HEK293 (cell line): ENCODE results near the gene HK2.

Experiments
- CTCF ChIA-PET: fragments of 350-600 bp; formaldehyde crosslinking; extraction: SDS; loops from one replicate; lab custom pipeline; 2021; ENCODE audit warnings: antibody characterized with exemption; lab: Yijun Ruan, JAX
- POLR2A ChIA-PET: fragments of 300-600 bp; formaldehyde crosslinking; extraction: SDS; loops from one replicate; lab custom pipeline; 2020; ENCODE audit warnings: antibody characterized with exemption, inconsistent platforms; lab: Yijun Ruan, JAX
- H3K27ac ChIP-seq: fragments of 200-500 bp; sonication (Bioruptor generic); 2 replicates; pipeline ENCODE4 v1.5.1; 2014; ENCODE audit warnings: low read depth, low read length, control low read depth, inconsistent platforms; ENCODE audit errors: extremely low read depth
- H3K36me3 ChIP-seq, 2 experiments: fragments of 200-500 bp in 1 of 2; sonication (Bioruptor generic) in 1 of 2; 1 replicate in 1 of 2; 2 replicates in 1 of 2; pipeline ENCODE4 v1.5.1; 2014 to 2017; ENCODE audit warnings: inconsistent platforms in 2 of 2, low read length in 2 of 2; ENCODE audit not compliant: control insufficient read depth in 2 of 2, insufficient read depth in 1 of 2
- H3K4me1 ChIP-seq: fragments of 200-500 bp; sonication (Bioruptor generic); 2 replicates; pipeline ENCODE4 v1.5.1; 2014; ENCODE audit warnings: mild to moderate bottlenecking, low read length, inconsistent platforms; ENCODE audit not compliant: control insufficient read depth, insufficient read depth
- H3K4me3 ChIP-seq: 2 replicates; pipeline ENCODE4 v1.5.1; 2011; ENCODE audit warnings: low read depth, mild to moderate bottlenecking, control low read depth, low read length, moderate library complexity
- H3K9me3 ChIP-seq: fragments of 200-500 bp; sonication (Bioruptor generic); 2 replicates; pipeline ENCODE4 v1.5.1; 2014; ENCODE audit warnings: low read depth, low read length, inconsistent platforms; ENCODE audit not compliant: control insufficient read depth, insufficient read depth
- ATF2 ChIP-seq: fragments of 450-650 bp; formaldehyde crosslinking; IDR thresholded peaks from 2 replicates; pipeline ENCODE4 v1.5.1; 2016; ENCODE audit warnings: missing biosample characterization, missing genetic modification characterization, low read depth
- EGR2 ChIP-seq: fragments of 450-650 bp; formaldehyde crosslinking; IDR thresholded peaks from 2 replicates; pipeline ENCODE4 v1.5.1; 2016; ENCODE audit warnings: low read depth, missing biosample characterization, missing genetic modification characterization
- PATZ1 ChIP-seq: fragments of 450-650 bp; formaldehyde crosslinking; IDR thresholded peaks from 2 replicates; pipeline ENCODE4 v1.5.1; 2016; ENCODE audit warnings: missing biosample characterization, missing genetic modification characterization
- PBX3 ChIP-seq: sonication (generic); formaldehyde crosslinking; IDR thresholded peaks from 2 replicates; pipeline ENCODE4 v1.8.1; 2022; ENCODE audit warnings: mild to moderate bottlenecking, moderate library complexity, missing genetic modification reagents
- TCF7L2 ChIP-seq: IDR thresholded peaks from 2 replicates; pipeline ENCODE4 v1.6.1; 2011; ENCODE audit warnings: low read depth, mild to moderate bottlenecking, inconsistent platforms, low read length, moderate library complexity, borderline replicate concordance
- ZBTB49 ChIP-seq: fragments of 450-650 bp; formaldehyde crosslinking; IDR thresholded peaks from 2 replicates; pipeline ENCODE4 v1.5.1; 2016; ENCODE audit warnings: missing biosample characterization, missing genetic modification characterization, low read depth
- ZEB2 ChIP-seq: fragments of 450-650 bp; formaldehyde crosslinking; IDR thresholded peaks from 2 replicates; pipeline ENCODE4 v1.5.1; 2016; ENCODE audit warnings: missing biosample characterization, missing genetic modification characterization
- ZNF175 ChIP-seq: fragments of 450-650 bp; formaldehyde crosslinking; IDR thresholded peaks from 2 replicates; pipeline ENCODE4 v1.5.1; 2016; ENCODE audit warnings: missing biosample characterization, missing genetic modification characterization
- ZNF221 ChIP-seq: fragments of 450-650 bp; formaldehyde crosslinking; IDR thresholded peaks from 2 replicates; pipeline ENCODE4 v1.5.1; 2017; ENCODE audit warnings: missing biosample characterization, missing genetic modification characterization, borderline replicate concordance
- ZNF48 ChIP-seq: fragments of 450-650 bp; formaldehyde crosslinking; IDR thresholded peaks from 2 replicates; pipeline ENCODE4 v1.5.1; 2016; ENCODE audit warnings: missing biosample characterization, missing genetic modification characterization
- ZNF544 ChIP-seq: fragments of 450-650 bp; formaldehyde crosslinking; IDR thresholded peaks from 2 replicates; pipeline ENCODE4 v1.5.0; 2017; ENCODE audit warnings: missing biosample characterization, missing genetic modification characterization
- ZNF571 ChIP-seq: fragments of 450-650 bp; formaldehyde crosslinking; IDR thresholded peaks from 2 replicates; pipeline ENCODE4 v1.5.0; 2017; ENCODE audit warnings: missing biosample characterization, missing genetic modification characterization
- ZNF623 ChIP-seq: fragments of 450-650 bp; formaldehyde crosslinking; IDR thresholded peaks from 2 replicates; pipeline ENCODE4 v1.5.1; 2016; ENCODE audit warnings: missing biosample characterization, missing genetic modification characterization
- ZNF664 ChIP-seq: fragments of 450-650 bp; formaldehyde crosslinking; IDR thresholded peaks from 2 replicates; pipeline ENCODE4 v1.5.1; 2016; ENCODE audit warnings: missing biosample characterization, missing genetic modification characterization

HK2 gene

GRCh38 chr2:74942263-74942662, 108.3 kb downstream of the HK2 start:
- no peak overlapping the region for H3K4me3 ChIP-seq
- no peaks in the 10 kb centered on the region for H3K4me1 ChIP-seq
- CTCF ChIA-PET: no interaction called here
- POLR2A ChIA-PET: no interaction called here
- H3K27ac ChIP-seq: no peak overlapping the region
- H3K9me3 ChIP-seq: no peaks in the 10 kb centered on the region
- TF ChIP-seq ZNF544 (tag by site-specific recombination): no peak
- TF ChIP-seq ZNF664 (tag by site-specific recombination): no peak
- no peak for TF ChIP-seq ZNF571
- TF ChIP-seq EGR2 (tag by site-specific recombination): no peak
- TF ChIP-seq ATF2 (tag by site-specific recombination): no peak
- no peak for TF ChIP-seq TCF7L2
- no peak for TF ChIP-seq ZNF175 (tag by site-specific recombination)
- TF ChIP-seq ZNF221 (tag by site-specific recombination): no peak
- TF ChIP-seq PBX3: no peak
- TF ChIP-seq ZNF48 (tag by site-specific recombination): no peak
- no peak for TF ChIP-seq ZEB2 (tag by site-specific recombination)
- TF ChIP-seq ZNF623: no peak
- no peak for TF ChIP-seq PATZ1
- TF ChIP-seq ZBTB49 (tag by site-specific recombination): no peak
- no peaks in the 10 kb centered on the region for H3K36me3 ChIP-seq
